Measurements from ENCODE around the gene PLA2G5. TPM values are rescaled to one million over a fixed set of nuclear protein-coding genes. Genes with fewer than 3 reads are reported as not detected.

PLA2G5 gene
- polyA plus RNA-seq, 1 experiment = not detected

GRCh38 chr1:20099533-20099932 lies 29.5 kb downstream of the PLA2G5 start:
- H3K27ac ChIP-seq (ENCODE audit: low read depth, low read length) = no peak overlapping the region
- CTCF ChIA-PET = interaction anchor here (0.9 to 1.3 kb wide), 3 partner anchors 20 to 96 kb away, joined by 3 to 5 read pairs (median 4); no protein-coding TSS in a partner anchor
- TF ChIP-seq CTCF (IDR thresholded peaks at IDR 0.05; ENCODE audit: low read depth, low read length) = no peak
- POLR2A ChIA-PET = no interaction called here
- no peak overlapping the region for H3K4me3 ChIP-seq (ENCODE audit: low read depth, low read length)
- DNase-seq (ENCODE audit: low read depth, low spot score) = no peak
- peaks cover 20% of the 10 kb centered on the region for H3K27me3 ChIP-seq (ENCODE audit: control insufficient read depth, insufficient read depth, low read length)
- no peaks in the 10 kb centered on the region for H3K9me3 ChIP-seq (ENCODE audit: control insufficient read depth, insufficient read depth, low read length)

- Histone ChIP-seq H3K27ac (ENCODE audit: low read depth, low read length) (no peak overlapping the region), H3K4me3 (ENCODE audit: low read depth, low read length) (no peak overlapping the region), H3K9me3 (ENCODE audit: control insufficient read depth, insufficient read depth, low read length) (no peaks in the 10 kb centered on the region), H3K27me3 (ENCODE audit: control insufficient read depth, insufficient read depth, low read length) (peaks cover 17% of the 10 kb centered on the region)
- CTCF ChIA-PET = interaction anchor here (0.5 to 2.0 kb wide), 9 partner anchors 10 to 406 kb away, joined by 3 to 31 read pairs (median 4); no protein-coding TSS in a partner anchor
- DNase-seq (ENCODE audit: low read depth, low spot score) = peak; percentile 11
- POLR2A ChIA-PET = no interaction called here
- peak; percentile 78 for TF ChIP-seq CTCF (IDR thresholded peaks at IDR 0.05; ENCODE audit: low read depth, low read length)
Observed at GRCh38 chr1:20100632-20101355, 30.8 kb downstream of the PLA2G5 start.

GRCh38 chr1:20102875-20103274 lies 32.9 kb downstream of the PLA2G5 start:
- Histone ChIP-seq H3K9me3 (ENCODE audit: control insufficient read depth, insufficient read depth, low read length) (no peaks in the 10 kb centered on the region), H3K27me3 (ENCODE audit: control insufficient read depth, insufficient read depth, low read length) (peaks cover 18% of the 10 kb centered on the region), H3K27ac (ENCODE audit: low read depth, low read length) (no peak overlapping the region), H3K4me3 (ENCODE audit: low read depth, low read length) (no peak overlapping the region)
- no peak for TF ChIP-seq CTCF (IDR thresholded peaks at IDR 0.05; ENCODE audit: low read depth, low read length)
- ChIA-PET CTCF (interaction anchor here (0.7 to 2.0 kb wide), 3 partner anchors 81 to 389 kb away, joined by 3 to 18 read pairs (median 3); no protein-coding TSS in a partner anchor), POLR2A (interaction anchor here (0.6 kb wide), 1 partner anchor 256 kb away, joined by 3 read pairs; no protein-coding TSS in a partner anchor)
- peak; percentile 71 for DNase-seq (ENCODE audit: low read depth, low spot score)

GRCh38 chr1:20105856-20106255 lies 35.9 kb downstream of the PLA2G5 start:
- no peak overlapping the region for H3K27ac ChIP-seq (ENCODE audit: low read depth, low read length)
- H3K9me3 ChIP-seq (ENCODE audit: control insufficient read depth, insufficient read depth, low read length) = no peaks in the 10 kb centered on the region
- TF ChIP-seq CTCF (IDR thresholded peaks at IDR 0.05; ENCODE audit: low read depth, low read length) = no peak
- DNase-seq (ENCODE audit: low read depth, low spot score) = no peak
- ChIA-PET CTCF (no interaction called here), POLR2A (no interaction called here)
- H3K27me3 ChIP-seq (ENCODE audit: control insufficient read depth, insufficient read depth, low read length) = peaks cover 14% of the 10 kb centered on the region
- no peak overlapping the region for H3K4me3 ChIP-seq (ENCODE audit: low read depth, low read length)

GRCh38 chr1:20107351-20107750 lies 37.4 kb downstream of the PLA2G5 start:
- no peak overlapping the region for H3K4me3 ChIP-seq (ENCODE audit: low read depth, low read length)
- no peak overlapping the region for H3K27ac ChIP-seq (ENCODE audit: low read depth, low read length)
- H3K27me3 ChIP-seq (ENCODE audit: control insufficient read depth, insufficient read depth, low read length) = peaks cover 11% of the 10 kb centered on the region
- ChIA-PET POLR2A (no interaction called here), CTCF (no interaction called here)
- no peak for DNase-seq (ENCODE audit: low read depth, low spot score)
- H3K9me3 ChIP-seq (ENCODE audit: control insufficient read depth, insufficient read depth, low read length) = no peaks in the 10 kb centered on the region
- no peak for TF ChIP-seq CTCF (IDR thresholded peaks at IDR 0.05; ENCODE audit: low read depth, low read length)
